Gastroesophageal sphincter (tissue), 4 donors: ENCODE results near the gene WAPL. TPM values are rescaled to one million over a fixed set of nuclear protein-coding genes. Genes with fewer than 3 reads are reported as not detected.

Source experiments
- ATAC-seq: fragments of 150-250 bp; one replicate; pipeline ENCODE4 v1.9.1; 2016; ENCODE audit warnings: mild to moderate bottlenecking, moderate library complexity
- H3K27ac ChIP-seq, 4 donors: fragments of 200-600 bp; sonication (generic) in 3 of 4; 1 replicate in 3 of 4; 2 replicates in 1 of 4; pipeline ENCODE4 v1.5.1; 2016 to 2019
- H3K27me3 ChIP-seq: fragments of 200-600 bp; sonication (generic); one replicate; pipeline ENCODE4 v1.5.1; 2019
- H3K36me3 ChIP-seq, 2 donors: fragments of 200-600 bp; sonication (generic); one replicate each; pipeline ENCODE4 v1.5.1; 2019; ENCODE audit warnings: control low read depth in 1 of 2
- H3K4me1 ChIP-seq, 3 donors: fragments of 200-600 bp; sonication (generic); 1 replicate in 2 of 3; 2 replicates in 1 of 3; pipeline ENCODE4 v1.5.1; 2016 to 2019; ENCODE audit warnings: control low read depth in 2 of 3
- H3K4me3 ChIP-seq, 2 donors: fragments of 200-600 bp; sonication (generic); one replicate each; pipeline ENCODE4 v1.5.1; 2019; ENCODE audit warnings: mild to moderate bottlenecking in 1 of 2, moderate library complexity in 1 of 2
- H3K9me3 ChIP-seq, 3 donors: fragments of 200-600 bp; sonication (generic); one replicate each; pipeline ENCODE4 v1.5.1; 2017 to 2019; ENCODE audit warnings: control low read depth in 2 of 3
- CTCF ChIP-seq, 4 experiments: fragments of 200-600 bp in 2 of 4; fragments of 450-650 bp in 2 of 4; sonication (generic) in 1 of 4; IDR thresholded peaks; one replicate each; pipeline ENCODE4 v1.5.1; 2017 to 2019; ENCODE audit warnings: antibody characterized with exemption in 4 of 4, mild to moderate bottlenecking in 2 of 4, moderate library complexity in 2 of 4
- EP300 ChIP-seq: sonication (generic); formaldehyde crosslinking; IDR thresholded peaks from one replicate; pipeline ENCODE4 v1.6.1; 2017; ENCODE audit warnings: antibody characterized with exemption, mild to moderate bottlenecking
- POLR2A ChIP-seq, 2 donors: fragments of 450-650 bp; IDR thresholded peaks; one replicate each; pipeline ENCODE4 v1.6.1; 2017; ENCODE audit warnings: antibody characterized with exemption in 2 of 2, mild to moderate bottlenecking in 2 of 2, moderate library complexity in 1 of 2
- POLR2AphosphoS5 ChIP-seq: sonication (generic); formaldehyde crosslinking; IDR thresholded peaks from one replicate; pipeline ENCODE4 v1.6.1; 2017; ENCODE audit warnings: antibody characterized with exemption
- WGBS, 2 donors: methylation state at CpG; one replicate each; pipeline ENCODE4 v1.1.5; 2018; ENCODE audit warnings: low coverage in 1 of 2; 5-methylcytosine and 5-hydroxymethylcytosine counted together
- small RNA-seq, 4 donors: library from RNA; depleted of rRNA; stranded (forward); fragments of <200 nt; gene quantifications; one replicate each; pipeline ENCODE3, GENCODE V24; 2016
- total RNA-seq, 4 donors: library from RNA; depleted of rRNA; stranded (reverse); fragments of >200 nt; gene quantifications; one replicate each; pipeline ENCODE4 v1.1.0, GENCODE V29; 2016

The WAPL gene
- total RNA-seq, 4 donors from 2014 or later, result 35.6 to 55.1 (median 40.6) TPM

- H3K36me3 ChIP-seq, result no peaks in the 10 kb centered on the region
- peaks cover 74% of the 10 kb centered on the region for H3K27me3 ChIP-seq
- H3K9me3 ChIP-seq, result no peaks in the 10 kb centered on the region
- no peak overlapping the region for H3K27ac ChIP-seq
- ATAC-seq, result no peak
- no peak for TF ChIP-seq POLR2AphosphoS5
- no peak for TF ChIP-seq POLR2A (IDR thresholded peaks at IDR 0.05)
- no peak for TF ChIP-seq EP300
- WGBS, 2 donors, result 51 to 62% methylated on average over 7 of the region's 7 CpGs
- peaks cover 0 to 10% (median 6%) of the 10 kb centered on the region in 3 donors for H3K4me1 ChIP-seq
- H3K4me3 ChIP-seq, result no peak overlapping the region
These were observed 134.3 kb downstream of the WAPL start for GRCh38 chr10:86387178-86387794.

- TF ChIP-seq POLR2AphosphoS5, result no peak
- no peak for TF ChIP-seq EP300
- no peak for TF ChIP-seq CTCF (IDR thresholded peaks at IDR 0.05)
- TF ChIP-seq POLR2A (IDR thresholded peaks at IDR 0.05), result no peak
- Histone ChIP-seq H3K4me3 (no peak overlapping the region), H3K4me1 (peaks cover 0 to 10% (median 6%) of the 10 kb centered on the region in 3 donors), H3K27ac (no peak overlapping the region), H3K36me3 (no peaks in the 10 kb centered on the region), H3K9me3 (no peaks in the 10 kb centered on the region), H3K27me3 (peaks cover 62% of the 10 kb centered on the region)
- no peak for ATAC-seq
- WGBS, 2 donors, result 88% methylated on average over 3 of the region's 3 CpGs; no CpG with 5 or more reads in 1 of the 2 donors
These were observed 135.8 kb downstream of the WAPL start for GRCh38 chr10:86385806-86386205.

Small RNAs within 50 kb of the gene (small RNA-seq; reads per million reads assigned to genes)
- gene RNU6-780P, result 0 reads per million in 4 donors

Other genes starting within 250 kb of the WAPL start
- gene GRID1, start 155.0 kb downstream of the WAPL start, total RNA-seq, result 1 to 10 TPM; 1.2 to 2.7 (median 1.7) TPM
- gene OPN4, start 132.8 kb upstream of the WAPL start, total RNA-seq, result not detected
- 10 to 100 TPM; 12.9 to 45.8 (median 18.6) TPM for gene LDB3, start 146.7 kb upstream of the WAPL start, total RNA-seq
- gene BMPR1A, start 234.8 kb upstream of the WAPL start, total RNA-seq, result 100 to 1,000 TPM in 3 of 4 donors, 10 to 100 TPM in 1; 91.5 to 121 (median 117) TPM